Spleen (tissue), 7 donors: Measurements from ENCODE around the gene SDF2L1.

ENCODE experiments used
- POLR2A ChIP-seq, 3 donors: fragments of 450-650 bp; IDR thresholded peaks; one replicate each; pipeline ENCODE4 v1.5.1; 2017; ENCODE audit warnings: antibody characterized with exemption in 3 of 3, mild to moderate bottlenecking in 1 of 3
- POLR2AphosphoS5 ChIP-seq, 3 donors: sonication (generic); formaldehyde crosslinking; IDR thresholded peaks; one replicate each; pipeline ENCODE4 v1.5.1; 2017; ENCODE audit warnings: antibody characterized with exemption in 3 of 3
- TF ChIP-seq, protein P1 (sequence below), 11 experiments: fragments of 200-600 bp in 7 of 11; fragments of 450-650 bp in 4 of 11; sonication (generic) in 4 of 11; IDR thresholded peaks in 8 of 11; conservative IDR thresholded peaks in 3 of 11; 1 replicate in 7 of 11; 2 replicates in 4 of 11; pipeline versions ENCODE4 v1.4.0 to v1.8.0; 2016 to 2021; ENCODE audit warnings: antibody characterized with exemption in 11 of 11, inconsistent platforms in 4 of 11, mild to moderate bottlenecking in 1 of 11
- donor health status: DM: no; HTN: no; CAD: no; lungs with moderate emphysema.
- donor health status: DM: no; HTN: no; CAD: no.
- donor health status: DM: no; HTN: no; CAD: no.

DNA sequence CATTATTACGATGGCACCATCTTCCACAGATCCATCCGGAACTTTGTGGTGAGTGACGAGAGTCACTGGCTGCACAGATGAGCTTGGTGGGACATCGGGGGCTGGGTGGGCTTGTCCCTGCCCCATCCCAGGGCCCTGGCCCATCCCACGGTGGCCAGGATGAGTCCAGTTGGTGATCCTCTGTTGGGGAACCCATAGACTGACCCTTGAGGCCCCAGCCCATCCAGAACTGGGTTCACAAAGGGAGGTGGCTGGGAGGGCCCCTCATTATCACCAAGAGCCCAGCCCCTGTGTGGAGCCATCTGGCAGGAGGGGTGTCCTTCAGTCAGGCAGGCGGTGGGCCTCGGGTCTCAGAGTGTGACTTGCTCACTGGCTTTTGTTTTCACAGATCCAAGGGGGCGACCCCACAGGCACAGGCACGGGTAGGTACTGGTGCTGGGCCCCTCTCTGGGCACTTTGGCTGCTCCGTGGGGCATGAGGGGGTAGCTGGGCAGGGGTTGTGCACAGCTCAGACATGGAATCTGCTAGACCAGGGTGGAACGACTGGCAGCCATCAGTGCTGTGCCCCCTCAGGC, 45.7 kb downstream of the SDF2L1 start:
- TF ChIP-seq, protein P1, sequence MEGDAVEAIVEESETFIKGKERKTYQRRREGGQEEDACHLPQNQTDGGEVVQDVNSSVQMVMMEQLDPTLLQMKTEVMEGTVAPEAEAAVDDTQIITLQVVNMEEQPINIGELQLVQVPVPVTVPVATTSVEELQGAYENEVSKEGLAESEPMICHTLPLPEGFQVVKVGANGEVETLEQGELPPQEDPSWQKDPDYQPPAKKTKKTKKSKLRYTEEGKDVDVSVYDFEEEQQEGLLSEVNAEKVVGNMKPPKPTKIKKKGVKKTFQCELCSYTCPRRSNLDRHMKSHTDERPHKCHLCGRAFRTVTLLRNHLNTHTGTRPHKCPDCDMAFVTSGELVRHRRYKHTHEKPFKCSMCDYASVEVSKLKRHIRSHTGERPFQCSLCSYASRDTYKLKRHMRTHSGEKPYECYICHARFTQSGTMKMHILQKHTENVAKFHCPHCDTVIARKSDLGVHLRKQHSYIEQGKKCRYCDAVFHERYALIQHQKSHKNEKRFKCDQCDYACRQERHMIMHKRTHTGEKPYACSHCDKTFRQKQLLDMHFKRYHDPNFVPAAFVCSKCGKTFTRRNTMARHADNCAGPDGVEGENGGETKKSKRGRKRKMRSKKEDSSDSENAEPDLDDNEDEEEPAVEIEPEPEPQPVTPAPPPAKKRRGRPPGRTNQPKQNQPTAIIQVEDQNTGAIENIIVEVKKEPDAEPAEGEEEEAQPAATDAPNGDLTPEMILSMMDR (IDR thresholded peaks at IDR 0.05 in 8 of 11, conservative IDR thresholded peaks at IDR 0.05 in 3 of 11) = no peak
- TF ChIP-seq POLR2AphosphoS5 (IDR thresholded peaks at IDR 0.05) = peak in 1 of 3 donors; percentile 4
- TF ChIP-seq POLR2A (IDR thresholded peaks at IDR 0.05) = no peak
